ENCODE data around the gene EPC2. TPM values are rescaled to one million over a fixed set of nuclear protein-coding genes. Genes with fewer than 3 reads are reported as not detected.

EPC2 gene
- total RNA-seq, 1 donor from 2014 or later: 52.1 TPM

DNA sequence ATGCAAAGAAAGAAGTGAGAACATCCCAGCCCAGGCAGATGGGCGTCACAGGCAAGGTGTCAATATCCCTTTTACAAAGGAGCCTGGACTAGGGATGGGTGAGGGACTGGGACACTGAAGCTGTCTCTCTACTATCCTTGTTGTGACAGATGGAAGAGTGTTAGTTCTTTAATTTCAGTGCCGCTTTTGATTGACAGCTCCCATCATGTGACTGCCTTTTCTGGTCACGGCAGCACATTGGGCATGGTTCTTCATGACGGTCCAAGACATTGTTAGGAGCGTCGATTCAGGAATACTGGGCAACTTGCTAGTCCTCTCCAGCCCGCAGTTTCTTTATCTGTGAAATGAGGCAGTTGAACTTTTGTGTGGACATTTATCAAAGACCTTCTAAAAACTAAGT, 188.1 kb downstream of the EPC2 start:
- no peak for DNase-seq
- H3K27ac Mint-ChIP-seq: no peak overlapping the region
- TF ChIP-seq, protein P1, sequence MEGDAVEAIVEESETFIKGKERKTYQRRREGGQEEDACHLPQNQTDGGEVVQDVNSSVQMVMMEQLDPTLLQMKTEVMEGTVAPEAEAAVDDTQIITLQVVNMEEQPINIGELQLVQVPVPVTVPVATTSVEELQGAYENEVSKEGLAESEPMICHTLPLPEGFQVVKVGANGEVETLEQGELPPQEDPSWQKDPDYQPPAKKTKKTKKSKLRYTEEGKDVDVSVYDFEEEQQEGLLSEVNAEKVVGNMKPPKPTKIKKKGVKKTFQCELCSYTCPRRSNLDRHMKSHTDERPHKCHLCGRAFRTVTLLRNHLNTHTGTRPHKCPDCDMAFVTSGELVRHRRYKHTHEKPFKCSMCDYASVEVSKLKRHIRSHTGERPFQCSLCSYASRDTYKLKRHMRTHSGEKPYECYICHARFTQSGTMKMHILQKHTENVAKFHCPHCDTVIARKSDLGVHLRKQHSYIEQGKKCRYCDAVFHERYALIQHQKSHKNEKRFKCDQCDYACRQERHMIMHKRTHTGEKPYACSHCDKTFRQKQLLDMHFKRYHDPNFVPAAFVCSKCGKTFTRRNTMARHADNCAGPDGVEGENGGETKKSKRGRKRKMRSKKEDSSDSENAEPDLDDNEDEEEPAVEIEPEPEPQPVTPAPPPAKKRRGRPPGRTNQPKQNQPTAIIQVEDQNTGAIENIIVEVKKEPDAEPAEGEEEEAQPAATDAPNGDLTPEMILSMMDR (IDR thresholded peaks at IDR 0.05): no peak
- intact Hi-C loops (cut with micrococcal nuclease): no loop called here
- POLR2A ChIA-PET: no interaction called here
- ATAC-seq (ENCODE audit: low read depth): no peak
- CTCF ChIA-PET: no interaction called here
- H3K27me3 Mint-ChIP-seq: peaks cover 5% of the 10 kb centered on the region
- H3K4me3 Mint-ChIP-seq: no peak overlapping the region
- no peaks in the 10 kb centered on the region for H3K4me1 Mint-ChIP-seq
- H3K36me3 Mint-ChIP-seq (ENCODE audit: low read depth): no peaks in the 10 kb centered on the region
- no peaks in the 10 kb centered on the region for H3K9me3 Mint-ChIP-seq

Other genes with a start within 250 kb of the EPC2 start
- 1.4 and 2.6 TPM in 2 replicates for gene KIF5C, start 230.5 kb downstream of the EPC2 start, total RNA-seq

All from activated B cell treated with CpG ODN at 0.5 μM for 24 hours (primary cell).